AG09319 (cell line): Measurements from ENCODE around the gene IQCK.

ENCODE experiments used
- DNase-seq: peaks from one replicate; pipeline ENCODE4 v3.0.0-alpha.2; 2010; ENCODE audit warnings: low read depth; ENCODE audit errors: extremely low read depth
- CTCF ChIP-seq: IDR thresholded peaks from 2 replicates; pipeline ENCODE4 v1.5.1; 2011; ENCODE audit warnings: low read depth, mild to moderate bottlenecking, inconsistent platforms, low read length, moderate library complexity

Gene IQCK

DNA sequence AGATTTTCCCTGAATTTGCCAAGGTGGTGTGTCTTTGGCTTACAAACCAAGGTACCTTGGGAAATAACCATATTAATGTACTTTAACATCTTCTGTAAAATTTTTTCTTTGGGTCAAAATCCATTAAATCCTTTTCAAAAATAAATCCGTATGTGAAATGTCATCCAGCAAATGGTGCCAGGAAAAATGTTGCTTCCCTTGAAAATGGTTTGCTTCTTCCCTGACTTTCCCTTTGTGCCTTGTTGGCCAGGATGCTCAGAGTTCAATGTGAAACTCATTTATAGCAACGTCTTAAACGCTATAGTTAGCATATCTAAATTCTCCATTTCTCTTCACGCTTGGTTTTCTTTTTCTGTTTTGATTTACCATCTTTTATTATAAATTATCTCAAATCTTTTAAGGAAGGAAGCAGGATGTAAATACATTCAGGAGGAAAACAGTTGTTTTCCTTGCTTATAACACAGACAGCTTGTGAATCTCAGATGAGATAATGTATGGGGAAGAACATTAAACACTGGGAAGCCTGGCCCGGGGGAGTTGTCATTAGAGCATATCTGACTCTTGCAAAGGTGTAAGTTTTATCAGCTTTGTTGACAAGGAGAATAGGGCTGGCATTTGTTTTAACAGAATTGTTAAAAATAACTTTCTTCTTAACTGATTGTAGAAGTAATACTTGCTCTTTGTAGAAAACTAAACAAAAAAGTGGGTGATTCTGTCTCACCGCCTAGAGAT, 124.5 kb downstream of the IQCK start:
- DNase-seq = no peak
- TF ChIP-seq CTCF = no peak

DNA sequence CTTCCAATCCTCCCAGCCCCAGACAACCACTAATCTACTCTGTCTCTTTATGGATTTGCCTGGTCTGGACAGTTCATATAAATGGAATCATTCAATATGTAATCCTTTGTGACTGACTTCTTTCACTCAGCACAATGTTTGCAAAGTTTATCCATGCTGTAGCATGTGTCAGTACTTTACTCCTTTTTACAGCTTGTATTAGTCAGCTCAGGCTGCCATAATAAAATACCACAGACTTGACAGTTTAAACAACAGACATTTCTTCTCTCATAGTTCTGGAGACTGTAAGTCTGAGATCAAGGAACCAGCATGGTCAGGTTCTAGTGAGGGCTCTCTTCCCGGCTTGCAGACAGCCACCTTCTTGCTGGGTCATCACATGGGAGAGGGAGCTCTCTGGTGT, 125.3 kb downstream of the IQCK start:
- no peak for DNase-seq
- no peak for TF ChIP-seq CTCF

DNA sequence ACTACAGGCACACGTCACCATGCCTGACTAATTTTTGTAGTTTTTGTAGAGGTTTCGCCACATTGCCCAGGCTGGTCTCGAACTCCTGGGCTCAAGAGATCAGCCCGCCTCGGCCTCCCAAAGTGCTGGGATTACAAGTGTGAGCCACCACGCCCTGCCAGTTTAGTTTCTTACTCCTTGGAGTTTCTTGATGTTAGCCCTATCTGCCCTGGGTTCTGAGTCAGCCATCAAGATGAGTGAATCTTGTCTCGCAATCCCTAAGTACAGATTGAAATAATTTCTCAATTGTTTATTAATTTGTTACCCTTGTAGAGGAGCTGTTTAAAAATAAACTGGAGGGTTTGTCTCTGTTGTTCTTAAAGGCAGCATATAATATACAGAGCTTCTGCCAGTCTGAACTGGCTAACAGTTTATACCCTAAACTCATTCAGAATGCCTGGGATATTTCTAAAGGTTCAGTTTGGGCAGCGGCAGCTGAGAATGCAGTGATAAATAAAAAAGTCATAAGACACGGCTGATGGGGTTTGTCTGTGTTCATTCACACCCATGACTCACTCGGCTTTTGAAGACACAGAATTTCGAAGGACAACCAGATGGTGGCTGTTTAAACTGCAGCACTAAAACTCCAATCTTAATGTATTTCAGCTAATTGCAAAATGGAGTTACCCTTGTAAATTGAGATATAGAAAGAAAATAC, 127.0 kb downstream of the IQCK start:
- peak; percentile 44 for DNase-seq
- no peak for TF ChIP-seq CTCF

GRCh38 chr16:19846436-19846835, 128.4 kb downstream of the IQCK start:
- no peak for DNase-seq
- no peak for TF ChIP-seq CTCF

GRCh38 chr16:19848756-19849155, 130.7 kb downstream of the IQCK start:
- DNase-seq = no peak
- TF ChIP-seq CTCF = no peak

DNA sequence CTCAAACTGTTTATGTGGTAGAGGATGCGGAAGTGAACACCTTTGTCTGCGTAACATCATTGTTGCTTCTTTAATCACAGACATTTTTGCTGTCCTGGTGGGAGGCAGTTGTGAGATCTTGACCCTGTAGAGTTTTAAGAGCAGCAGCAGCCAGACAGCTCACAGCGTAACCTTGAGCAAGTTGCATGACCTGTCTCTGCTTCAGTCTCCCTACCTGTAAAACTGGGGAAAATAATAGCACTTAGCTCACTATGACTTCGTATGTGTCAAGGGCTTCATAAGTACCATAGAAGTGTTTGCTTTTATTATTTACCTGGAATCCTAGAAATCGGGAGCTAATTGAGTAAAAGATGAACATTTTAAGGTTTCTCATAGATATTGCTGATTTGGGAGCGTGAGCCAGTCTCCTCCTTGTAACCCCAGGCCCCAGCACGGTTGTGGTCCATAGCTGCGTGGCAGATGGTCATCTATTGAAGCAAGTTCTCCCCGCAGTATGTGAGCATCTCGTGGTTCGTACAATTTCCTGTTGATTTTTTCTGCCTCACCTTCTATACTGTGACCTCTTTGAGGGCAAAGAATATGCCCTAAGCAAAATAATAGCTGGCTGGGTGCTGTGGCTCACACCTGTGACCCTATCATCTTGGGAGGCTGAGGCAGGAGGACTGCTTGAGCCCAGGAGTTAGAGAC, 132.2 kb downstream of the IQCK start:
- no peak for DNase-seq
- TF ChIP-seq CTCF = no peak

GRCh38 chr16:19851476-19851875, 133.4 kb downstream of the IQCK start:
- DNase-seq = no peak
- TF ChIP-seq CTCF = no peak
